Measurements from ENCODE around the gene TM4SF5. TPM values are rescaled to one million over a fixed set of nuclear protein-coding genes. Genes with fewer than 3 reads are reported as not detected.
A peak's percentile ranks its signal among the peaks of the same experiment; 100 is the strongest.
"Not testable (repeated sequence)": the region's sequence is repeated elsewhere in the genome, so short reads cannot be mapped to it uniquely, and the experiment has no call there.

TM4SF5 gene
- total RNA-seq, 1 donor from 2014 or later = not detected

DNA sequence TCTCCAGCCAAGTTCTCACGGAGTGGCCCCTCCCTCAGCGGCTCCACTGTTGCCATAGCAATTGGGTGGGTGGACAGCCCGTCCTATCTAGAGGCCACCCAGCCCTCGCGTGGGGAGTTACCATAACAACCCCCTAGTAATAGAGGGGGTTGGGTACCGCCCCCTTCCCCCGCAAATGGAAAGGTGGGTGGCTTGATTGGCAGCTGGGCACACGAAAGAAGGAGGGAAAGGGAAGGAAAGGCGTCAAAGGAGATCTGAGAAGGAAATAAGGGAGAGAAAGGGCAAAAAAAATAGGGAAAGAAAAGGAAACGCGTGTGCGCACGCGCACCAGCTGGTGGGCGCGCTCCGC lies 61.1 kb downstream of the TM4SF5 start:
- Mint-ChIP-seq H3K27ac (peak overlapping the region; percentile 86), H3K4me1 (ENCODE audit: low read depth) (peaks cover 23% of the 10 kb centered on the region), H3K4me3 (ENCODE audit: low read depth) (peak overlapping the region; percentile 90)
- not testable (repeated sequence) for H3K27me3 Mint-ChIP-seq (ENCODE audit: low read depth); DNase-seq (ENCODE audit: low spot score); H3K9me3 Mint-ChIP-seq; H3K36me3 Mint-ChIP-seq (ENCODE audit: low read depth)
- intact Hi-C loops (cut with micrococcal nuclease) = loop anchor here (1.0 to 2.0 kb wide), 2 partner anchors 36 to 102 kb away; partner anchors contain the start of genes MED11 and PSMB6

Other genes starting within 250 kb of the TM4SF5 start
- 136 and 137 TPM in 2 replicates for gene MYBBP1A, start 216.5 kb upstream of the TM4SF5 start, total RNA-seq
- not detected in 2 replicates for gene GGT6, start 211.3 kb upstream of the TM4SF5 start, total RNA-seq
- gene SMTNL2, start 187.4 kb upstream of the TM4SF5 start, total RNA-seq = not detected in 2 replicates
- not detected in 2 replicates for gene ALOX15, start 130.2 kb upstream of the TM4SF5 start, total RNA-seq
- gene PELP1, start 67.7 kb upstream of the TM4SF5 start, total RNA-seq = 115 and 116 TPM in 2 replicates
- gene ARRB2, start 61.3 kb upstream of the TM4SF5 start, total RNA-seq = 226 and 231 TPM in 2 replicates
- gene MED11, start 40.5 kb upstream of the TM4SF5 start, total RNA-seq = 24.0 and 24.9 TPM in 2 replicates
- 0.09 TPM in 1 of 2 replicates, not detected in the other for gene ZMYND15, start 32.1 kb upstream of the TM4SF5 start, total RNA-seq
- 1.8 and 2.3 TPM in 2 replicates for gene CXCL16, start 32.0 kb upstream of the TM4SF5 start, total RNA-seq
- gene VMO1, start 14.5 kb downstream of the TM4SF5 start, total RNA-seq = 0.28 and 0.46 TPM in 2 replicates
- gene GLTPD2, start 17.1 kb downstream of the TM4SF5 start, total RNA-seq = not detected in 2 replicates
- gene PSMB6, start 24.3 kb downstream of the TM4SF5 start, total RNA-seq = 215 and 220 TPM in 2 replicates
- gene PLD2, start 35.3 kb downstream of the TM4SF5 start, total RNA-seq = 22.3 and 26.6 TPM in 2 replicates
- 60.9 and 69.7 TPM in 2 replicates for gene MINK1, start 61.5 kb downstream of the TM4SF5 start, total RNA-seq
- 0.76 and 1.3 TPM in 2 replicates for gene C17orf107, start 127.7 kb downstream of the TM4SF5 start, total RNA-seq
- gene CHRNE, start 131.2 kb downstream of the TM4SF5 start, total RNA-seq = 0.32 and 0.44 TPM in 2 replicates
- not detected in 2 replicates for gene GP1BA, start 160.4 kb downstream of the TM4SF5 start, total RNA-seq
- 91.4 and 103 TPM in 2 replicates for gene SLC25A11, start 168.2 kb downstream of the TM4SF5 start, total RNA-seq
- gene RNF167, start 168.4 kb downstream of the TM4SF5 start, total RNA-seq = 112 and 126 TPM in 2 replicates
- 1,460 and 1,475 TPM in 2 replicates for gene PFN1, start 176.6 kb downstream of the TM4SF5 start, total RNA-seq
- gene ENO3, start 179.2 kb downstream of the TM4SF5 start, total RNA-seq = 45.7 and 47.9 TPM in 2 replicates
- gene SPAG7, start 195.9 kb downstream of the TM4SF5 start, total RNA-seq = 66.5 and 70.4 TPM in 2 replicates
- gene CAMTA2, start 215.8 kb downstream of the TM4SF5 start, total RNA-seq = 90.2 and 92.3 TPM in 2 replicates
- 0.43 and 0.53 TPM in 2 replicates for gene INCA1, start 225.6 kb downstream of the TM4SF5 start, total RNA-seq
- 51.0 and 51.4 TPM in 2 replicates for gene KIF1C, start 226.1 kb downstream of the TM4SF5 start, total RNA-seq

All from activated T-helper 2 cell treated with anti-CD3 and anti-CD28 coated beads, Interferon-gamma antibody, Interleukin-2, Interleukin-4, amounts not matched to agents 10 μg/mL and 5 μg/mL and 100 μg/mL, durations not matched to agents 14 hours and 24 hours and 36 hours (primary cell).